Activated B cell treated with CpG ODN at 0.5 μM for 24 hours (primary cell): ENCODE measurements around the gene CCL4L2. TPM values are rescaled to one million over a fixed set of nuclear protein-coding genes. Genes with fewer than 3 reads are reported as not detected.
"Not testable (repeated sequence)": the region's sequence is repeated elsewhere in the genome, so short reads cannot be mapped to it uniquely, and the experiment has no call there.

Experiments
- ATAC-seq: fragments of 200-7000 bp; cut with Tn5 transposase; one replicate; pipeline ENCODE4 v1.10.0; 2021; ENCODE audit warnings: low read depth, mild to moderate bottlenecking, moderate library complexity
- CTCF ChIA-PET: fragments of 350-600 bp; sonication (Branson Sonifier 250); formaldehyde crosslinking; loops from one replicate; lab custom pipeline; 2021; ENCODE audit warnings: antibody characterized with exemption; lab: Charles Lee
- POLR2A ChIA-PET: fragments of 350-600 bp; sonication (Branson Sonifier 250); formaldehyde crosslinking; loops from one replicate; lab custom pipeline; 2021; ENCODE audit warnings: antibody characterized with exemption; lab: Charles Lee
- DNase-seq: peaks from one replicate; pipeline ENCODE4 v3.0.0; 2022
- H3K27ac Mint-ChIP-seq: one replicate; pipeline ENCODE4 v1.8.0; 2020; ENCODE audit warnings: mixed read lengths
- H3K27me3 Mint-ChIP-seq: one replicate; pipeline ENCODE4 v1.8.0; 2021; ENCODE audit warnings: mixed read lengths
- H3K36me3 Mint-ChIP-seq: one replicate; pipeline ENCODE4 v1.8.0; 2021; ENCODE audit warnings: low read depth, mixed read lengths
- H3K4me1 Mint-ChIP-seq: one replicate; pipeline ENCODE4 v1.8.0; 2021; ENCODE audit warnings: mixed read lengths
- H3K4me3 Mint-ChIP-seq: one replicate; pipeline ENCODE4 v1.8.0; 2020; ENCODE audit warnings: mild to moderate bottlenecking, mixed read lengths
- H3K9me3 Mint-ChIP-seq: one replicate; pipeline ENCODE4 v1.8.0; 2020; ENCODE audit warnings: mixed read lengths
- CTCF ChIP-seq: fragments of 200-600 bp; IDR thresholded peaks from one replicate; pipeline ENCODE4 v1.8.0; 2022; ENCODE audit warnings: antibody characterized with exemption, mild to moderate bottlenecking
- intact Hi-C: fragments of 100-400 bp; cut with micrococcal nuclease; formaldehyde crosslinking; loops from one replicate; pipeline ENCODE4 v1.15.1; 2024
- total RNA-seq: library from RNA; stranded (reverse); gene quantifications from 2 replicates; pipeline ENCODE4 v1.2.3, GENCODE V29; 2022

The CCL4L2 gene
- total RNA-seq: 16.3 and 18.7 TPM in 2 replicates

GRCh38 chr17:36210439-36211211 lies at the start of gene CCL4L2:
Gene CCL4L2, plus strand, starts transcription at chr17:36211063.
- not testable (repeated sequence) for H3K27me3 Mint-ChIP-seq, H3K36me3 Mint-ChIP-seq, H3K9me3 Mint-ChIP-seq
- DNase-seq (peak; percentile 20), ATAC-seq (peak; percentile 87)
- Mint-ChIP-seq H3K4me3 (peak within 1 kb of the TSS; percentile 62), H3K27ac (peak within 1 kb of the TSS; percentile 65), H3K4me1 (peaks cover 43% of the 10 kb centered on the region)
- CTCF ChIA-PET: interaction anchor here (0.6 kb wide), 1 partner anchor 1147 kb away, joined by 3 read pairs; the partner anchor contains the start of gene RFFL
- intact Hi-C loops: loop anchor here (2.0 kb wide), 1 partner anchor 14 kb away; the partner anchor contains the start of genes CCL3L1 and CCL3L3
- POLR2A ChIA-PET: interaction anchor here (0.6 to 2.8 kb wide), 3 partner anchors 14 to 120 kb away, joined by 4 to 12 read pairs (median 9); partner anchors contain the start of genes CCL3, CCL3L1 and CCL3L3

GRCh38 chr17:36168836-36169235 lies 42.0 kb upstream of the CCL4L2 start:
- DNase-seq, H3K4me1 Mint-ChIP-seq, H3K4me3 Mint-ChIP-seq, H3K9me3 Mint-ChIP-seq, H3K27ac Mint-ChIP-seq, intact Hi-C loops, POLR2A ChIA-PET, CTCF ChIA-PET, H3K36me3 Mint-ChIP-seq, ATAC-seq, H3K27me3 Mint-ChIP-seq: not testable (repeated sequence)

GRCh38 chr17:36176536-36176935 lies 34.3 kb upstream of the CCL4L2 start, which contains the start of gene TBC1D3B:
Gene TBC1D3B, minus strand, starts transcription at chr17:36176636. Its CDS starts 1,586 bp downstream, at chr17:36175050.
- H3K9me3 Mint-ChIP-seq, H3K4me3 Mint-ChIP-seq, DNase-seq, POLR2A ChIA-PET, H3K36me3 Mint-ChIP-seq, H3K4me1 Mint-ChIP-seq, CTCF ChIA-PET, H3K27me3 Mint-ChIP-seq, intact Hi-C loops, ATAC-seq, H3K27ac Mint-ChIP-seq: not testable (repeated sequence)

- ATAC-seq, H3K27ac Mint-ChIP-seq, H3K36me3 Mint-ChIP-seq, DNase-seq, H3K4me3 Mint-ChIP-seq, H3K4me1 Mint-ChIP-seq, intact Hi-C loops, H3K27me3 Mint-ChIP-seq, H3K9me3 Mint-ChIP-seq, CTCF ChIA-PET, POLR2A ChIA-PET: not testable (repeated sequence)
Measured at GRCh38 chr17:36181446-36182175, 29.3 kb upstream of the CCL4L2 start.

- Mint-ChIP-seq H3K4me3 (no peak overlapping the region), H3K4me1 (no peaks in the 10 kb centered on the region), H3K36me3 (no peaks in the 10 kb centered on the region), H3K27me3 (peaks cover 4% of the 10 kb centered on the region), H3K27ac (no peak overlapping the region), H3K9me3 (no peaks in the 10 kb centered on the region)
- DNase-seq (no peak), ATAC-seq (no peak)
- TF ChIP-seq CTCF: no peak
- intact Hi-C loops: no loop called here
- ChIA-PET CTCF (no interaction called here), POLR2A (interaction anchor here (0.6 kb wide), 1 partner anchor 15 kb away, joined by 3 read pairs; no protein-coding TSS in a partner anchor)
Measured at GRCh38 chr17:36182176-36183000, 28.5 kb upstream of the CCL4L2 start.

- no peaks in the 10 kb centered on the region for H3K36me3 Mint-ChIP-seq
- intact Hi-C loops: no loop called here
- ATAC-seq (peak; percentile 14), DNase-seq (no peak)
- H3K27me3 Mint-ChIP-seq: peaks cover 5% of the 10 kb centered on the region
- no peaks in the 10 kb centered on the region for H3K9me3 Mint-ChIP-seq
- CTCF ChIA-PET: no interaction called here
- no peaks in the 10 kb centered on the region for H3K4me1 Mint-ChIP-seq
- POLR2A ChIA-PET: interaction anchor here (0.6 kb wide), 1 partner anchor 14 kb away, joined by 3 read pairs; no protein-coding TSS in a partner anchor
- H3K27ac Mint-ChIP-seq: no peak overlapping the region
- no peak overlapping the region for H3K4me3 Mint-ChIP-seq
- TF ChIP-seq CTCF: no peak
Measured at GRCh38 chr17:36183001-36183971, 27.6 kb upstream of the CCL4L2 start.
